HCT116 (cell line): ENCODE data around the gene CDKN1C. TPM values are rescaled to one million over a fixed set of nuclear protein-coding genes. Genes with fewer than 3 reads are reported as not detected.

Experiments used
- ATAC-seq: fragments of 200-7000 bp; cut with Tn5 transposase; 2 replicates; pipeline ENCODE4 v1.9.1; 2020; ENCODE audit warnings: mild to moderate bottlenecking, moderate library complexity
- BruUV-seq: library from RNA; stranded (reverse); fragments of 400-500 nt; replicated peaks from 2 replicates; lab custom pipeline; 2021; lab: Mats Ljungman, UMichigan
- CTCF ChIA-PET: fragments of 300-600 bp; sonication (Branson Sonifier 250); formaldehyde crosslinking; loops from one replicate; lab custom pipeline; 2021; ENCODE audit warnings: antibody characterized with exemption; lab: Charles Lee
- POLR2A ChIA-PET: fragments of 300-600, 350-600 bp; sonication (Branson Sonifier 250); formaldehyde crosslinking; loops from one replicate; lab custom pipeline; 2021; ENCODE audit warnings: antibody characterized with exemption; lab: Charles Lee
- RAD21 ChIA-PET, 2 experiments: fragments of 300-600 bp; sonication (Branson Sonifier 250); formaldehyde crosslinking; loops; one replicate each; lab custom pipeline; 2023; ENCODE audit warnings: low total read pairs in 2 of 2; ENCODE audit not compliant: uncharacterized antibody in 2 of 2, unreplicated experiment in 2 of 2, low non-redundant PET in 1 of 2; lab: Charles Lee
- DNase-seq: peaks from one replicate; pipeline ENCODE4 v3.0.0-alpha.2; 2010; ENCODE audit warnings: low read depth, low spot score
- H2AFZ ChIP-seq: fragments of 200-600 bp; shearing (Covaris generic), sonication (generic); 2 replicates; pipeline ENCODE4 v1.6.1; 2017; ENCODE audit warnings: low read depth, mixed run types, mixed read lengths, antibody characterized with exemption, low read length; ENCODE audit not compliant: poor library complexity, severe bottlenecking
- H3K27ac ChIP-seq: 2 replicates; pipeline ENCODE4 v1.5.1; 2012; ENCODE audit warnings: low read depth, low read length
- H3K27me3 ChIP-seq: fragments of 200-600 bp; sonication (generic); 2 replicates; pipeline ENCODE4 v1.6.1; 2016; ENCODE audit warnings: mixed run types, low read length, mixed read lengths; ENCODE audit not compliant: insufficient read depth
- H3K36me3 ChIP-seq, 2 experiments: fragments of 200-500 bp in 1 of 2; fragments of 200-600 bp in 1 of 2; sonication (Bioruptor generic) in 1 of 2; sonication (generic) in 1 of 2; 2 replicates each; pipeline versions ENCODE4 v1.5.1 to v1.6.1; 2014 to 2016; ENCODE audit warnings: low read length in 2 of 2, inconsistent platforms in 1 of 2, mixed read lengths in 1 of 2, mixed run types in 1 of 2; ENCODE audit not compliant: insufficient read depth in 2 of 2, control insufficient read depth in 1 of 2
- H3K4me1 ChIP-seq, 2 experiments: fragments of 200-600 bp in 1 of 2; sonication (generic) in 1 of 2; 2 replicates each; pipeline versions ENCODE4 v1.5.1 to v1.6.1; 2012 to 2017; ENCODE audit warnings: low read length in 2 of 2, inconsistent platforms in 1 of 2, mild to moderate bottlenecking in 1 of 2, mixed read lengths in 1 of 2, mixed run types in 1 of 2, moderate library complexity in 1 of 2; ENCODE audit not compliant: insufficient read depth in 2 of 2, control insufficient read depth in 1 of 2
- H3K4me2 ChIP-seq: fragments of 200-600 bp; sonication (generic); 2 replicates; pipeline ENCODE4 v1.6.1; 2017; ENCODE audit warnings: mixed run types, low read length, mixed read lengths
- H3K4me3 ChIP-seq, 2 experiments: fragments of 200-600 bp in 1 of 2; sonication (generic) in 1 of 2; replicated peaks in 1 of 2; 2 replicates each; pipeline ENCODE4 v1.5.1; 2011 to 2016; ENCODE audit warnings: low read length in 2 of 2, control low read depth in 1 of 2, low read depth in 1 of 2, mild to moderate bottlenecking in 1 of 2, mixed read lengths in 1 of 2, mixed run types in 1 of 2
- H3K79me2 ChIP-seq: fragments of 200-600 bp; sonication (generic); 2 replicates; pipeline ENCODE4 v1.6.1; 2017; ENCODE audit warnings: mild to moderate bottlenecking, mixed run types, low read length, moderate library complexity, mixed read lengths; ENCODE audit not compliant: insufficient read depth
- H3K9ac ChIP-seq: fragments of 200-600 bp; sonication (generic); 2 replicates; pipeline ENCODE4 v1.6.1; 2016; ENCODE audit warnings: low read length, mixed read lengths
- H3K9me2 ChIP-seq: fragments of 200-600 bp; sonication (generic), shearing (Covaris generic); 2 replicates; pipeline ENCODE4 v1.6.1; 2017; ENCODE audit warnings: mixed run types, mild to moderate bottlenecking, moderate library complexity; ENCODE audit not compliant: insufficient read depth
- H3K9me3 ChIP-seq, 2 experiments: fragments of 200-500 bp in 1 of 2; fragments of 200-600 bp in 1 of 2; sonication (Bioruptor generic) in 1 of 2; sonication (generic) in 1 of 2; 2 replicates each; pipeline ENCODE4 v1.6.1; 2014 to 2017; ENCODE audit warnings: low read length in 2 of 2, mixed read lengths in 2 of 2, inconsistent platforms in 1 of 2, low read depth in 1 of 2, mild to moderate bottlenecking in 1 of 2, mixed run types in 1 of 2, moderate library complexity in 1 of 2; ENCODE audit not compliant: control insufficient read depth in 1 of 2, insufficient read depth in 1 of 2
- H4K20me1 ChIP-seq: fragments of 200-600 bp; sonication (generic), shearing (Covaris generic); 2 replicates; pipeline ENCODE4 v1.6.1; 2017; ENCODE audit warnings: mixed run types, mild to moderate bottlenecking, moderate library complexity; ENCODE audit not compliant: insufficient read depth
- ATF3 ChIP-seq: IDR thresholded peaks from 2 replicates; pipeline ENCODE4 v1.6.1; 2012
- CTCF ChIP-seq, 3 experiments: fragments of 200-600 bp in 1 of 3; sonication (generic) in 1 of 3; IDR thresholded peaks in 2 of 3; conservative IDR thresholded peaks in 1 of 3; 2 replicates each; pipeline ENCODE4 v1.5.1; 2012 to 2017; ENCODE audit warnings: low read depth in 2 of 3, low read length in 2 of 3, antibody characterized with exemption in 1 of 3, borderline replicate concordance in 1 of 3, control low read depth in 1 of 3, mild to moderate bottlenecking in 1 of 3, mixed read lengths in 1 of 3, mixed run types in 1 of 3, moderate library complexity in 1 of 3; ENCODE audit not compliant: insufficient read depth in 1 of 3
- EGR1 ChIP-seq: IDR thresholded peaks from 2 replicates; pipeline ENCODE4 v1.6.1; 2012; ENCODE audit warnings: low read depth
- ELF1 ChIP-seq: IDR thresholded peaks from 2 replicates; pipeline ENCODE4 v1.6.1; 2012; ENCODE audit warnings: low read depth, borderline replicate concordance
- EZH2 ChIP-seq: fragments of 200-600 bp; sonication (generic); IDR thresholded peaks from 2 replicates; pipeline ENCODE4 v1.6.1; 2017; ENCODE audit warnings: antibody characterized with exemption, mixed run types
- FOSL1 ChIP-seq: IDR thresholded peaks from 2 replicates; pipeline ENCODE4 v1.6.1; 2012; ENCODE audit warnings: low read depth
- JUND ChIP-seq: IDR thresholded peaks from 2 replicates; pipeline ENCODE4 v1.6.1; 2012
- MAX ChIP-seq: IDR thresholded peaks from 2 replicates; pipeline ENCODE4 v1.6.1; 2012
- SIN3A ChIP-seq: IDR thresholded peaks from 2 replicates; pipeline ENCODE4 v1.6.1; 2012; ENCODE audit warnings: low read depth
- TCF7L2 ChIP-seq: IDR thresholded peaks from 2 replicates; pipeline ENCODE4 v1.7.0; 2011; ENCODE audit warnings: borderline replicate concordance, inconsistent platforms; ENCODE audit not compliant: insufficient read depth, insufficient read length; ENCODE audit errors: extremely low read depth
- YY1 ChIP-seq: IDR thresholded peaks from 2 replicates; pipeline ENCODE4 v1.6.1; 2011; ENCODE audit warnings: low read length, low read depth, moderate library complexity, mild to moderate bottlenecking; ENCODE audit not compliant: insufficient replicate concordance; ENCODE audit errors: extremely low read depth
- ZFX ChIP-seq: fragments of 450-650 bp; IDR thresholded peaks from 2 replicates; pipeline ENCODE4 v1.6.1; 2017
- intact Hi-C: fragments of 100-400 bp; cut with micrococcal nuclease; formaldehyde crosslinking; loops from 2 replicates; pipeline ENCODE4 v1.10.0; 2022
- total RNA-seq: library from RNA; stranded (reverse); gene quantifications from one replicate; pipeline ENCODE4 v1.2.1, GENCODE V29; 2021; ENCODE audit not compliant: unreplicated experiment
- TF ChIP-seq, protein P1 (sequence below): IDR thresholded peaks from 2 replicates; pipeline ENCODE4 v1.6.1; 2011; ENCODE audit warnings: mild to moderate bottlenecking, low read length, moderate library complexity; ENCODE audit not compliant: insufficient replicate concordance; ENCODE audit errors: extremely low read depth

CDKN1C gene
- total RNA-seq, 1 experiment from 2014 or later = 24.0 TPM

DNA sequence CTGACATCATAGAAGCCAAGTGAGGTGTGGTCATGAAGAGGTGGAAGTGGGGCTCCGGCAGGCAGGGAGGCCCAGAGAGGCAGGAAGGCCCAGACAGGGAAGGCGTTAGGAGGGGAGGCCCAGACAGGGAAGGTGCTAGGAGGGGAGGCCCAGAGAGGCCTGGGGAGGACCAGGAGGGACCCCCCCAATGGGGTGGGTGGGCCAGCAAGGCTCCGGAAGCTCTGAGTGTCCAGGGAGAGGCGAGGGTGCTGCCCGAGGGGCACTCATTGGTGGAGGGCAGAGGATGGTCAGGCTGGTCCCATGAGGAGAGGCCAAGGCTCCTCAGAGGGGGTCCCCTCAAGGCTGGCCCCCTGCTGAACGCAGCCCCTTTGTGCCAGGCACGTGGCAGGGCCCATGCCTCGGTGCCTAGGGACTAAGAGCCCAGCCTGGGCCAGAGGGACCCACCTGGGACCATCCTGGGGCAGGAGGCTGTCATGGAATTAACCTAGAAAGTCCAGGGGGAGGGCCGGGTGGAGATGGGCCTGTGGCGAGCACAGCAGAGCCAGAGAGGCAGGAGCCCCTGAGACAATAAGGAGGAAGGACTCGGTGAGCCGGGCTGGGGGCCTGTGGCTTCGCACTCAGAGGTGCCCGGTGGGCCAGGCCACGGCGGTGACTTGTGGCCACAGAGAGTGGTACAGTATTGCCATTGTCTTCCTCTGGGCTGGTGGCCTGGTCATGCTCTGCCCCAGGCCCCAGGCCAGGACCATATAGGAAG is 31.5 kb upstream of the CDKN1C start (continued):
- no peak for TF ChIP-seq CTCF (IDR thresholded peaks at IDR 0.05 in 2 of 3, conservative IDR thresholded peaks at IDR 0.05 in 1 of 3; ENCODE audit: borderline replicate concordance in 1 of 3, insufficient read depth in 1 of 3, low read depth in 2 of 3, low read length in 2 of 3)
- no peak for TF ChIP-seq ATF3
- no peak for TF ChIP-seq JUND
- TF ChIP-seq, protein P1, sequence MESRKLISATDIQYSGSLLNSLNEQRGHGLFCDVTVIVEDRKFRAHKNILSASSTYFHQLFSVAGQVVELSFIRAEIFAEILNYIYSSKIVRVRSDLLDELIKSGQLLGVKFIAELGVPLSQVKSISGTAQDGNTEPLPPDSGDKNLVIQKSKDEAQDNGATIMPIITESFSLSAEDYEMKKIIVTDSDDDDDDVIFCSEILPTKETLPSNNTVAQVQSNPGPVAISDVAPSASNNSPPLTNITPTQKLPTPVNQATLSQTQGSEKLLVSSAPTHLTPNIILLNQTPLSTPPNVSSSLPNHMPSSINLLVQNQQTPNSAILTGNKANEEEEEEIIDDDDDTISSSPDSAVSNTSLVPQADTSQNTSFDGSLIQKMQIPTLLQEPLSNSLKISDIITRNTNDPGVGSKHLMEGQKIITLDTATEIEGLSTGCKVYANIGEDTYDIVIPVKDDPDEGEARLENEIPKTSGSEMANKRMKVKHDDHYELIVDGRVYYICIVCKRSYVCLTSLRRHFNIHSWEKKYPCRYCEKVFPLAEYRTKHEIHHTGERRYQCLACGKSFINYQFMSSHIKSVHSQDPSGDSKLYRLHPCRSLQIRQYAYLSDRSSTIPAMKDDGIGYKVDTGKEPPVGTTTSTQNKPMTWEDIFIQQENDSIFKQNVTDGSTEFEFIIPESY = no peak
- no peak for TF ChIP-seq YY1

DNA sequence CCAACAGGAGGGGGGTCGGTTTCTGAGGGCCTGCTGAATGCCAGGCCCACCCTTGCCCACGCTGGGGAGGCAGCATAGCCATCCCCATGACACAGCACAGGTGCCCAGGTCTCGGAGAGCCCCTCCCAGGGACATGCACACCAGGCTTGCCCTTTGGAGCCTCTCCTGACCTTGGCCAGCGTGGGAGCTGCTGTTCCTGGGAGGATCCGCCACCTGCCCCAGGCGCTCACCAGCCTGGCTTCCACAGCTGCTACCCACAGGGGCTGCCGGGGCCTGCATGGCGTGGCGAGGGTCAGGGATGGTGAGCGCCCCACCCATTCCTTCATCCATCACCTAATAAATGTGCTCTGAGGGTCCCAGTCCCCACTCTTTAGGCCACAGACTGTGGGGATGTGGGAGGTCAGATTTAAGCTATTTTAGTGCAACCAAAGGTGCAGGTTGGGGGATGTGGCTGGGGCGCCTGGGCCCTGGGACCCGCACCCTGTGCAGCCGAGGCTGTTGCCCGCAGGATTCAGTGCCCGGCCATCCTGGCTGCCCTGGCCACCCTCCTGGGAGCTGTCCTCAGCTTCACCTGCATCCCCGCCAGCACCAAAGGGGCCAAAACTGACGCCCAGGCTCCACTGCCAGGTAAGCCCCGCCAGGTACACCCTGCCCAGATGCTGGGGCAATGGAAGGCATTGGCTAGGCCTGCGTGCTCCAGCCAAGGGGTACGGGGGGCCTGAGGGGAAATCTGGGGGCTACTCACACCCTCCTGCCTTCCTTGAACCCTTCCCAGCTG is 30.7 kb upstream of the CDKN1C start:
- Histone ChIP-seq H3K36me3 (no peaks in the 10 kb centered on the region), H3K9ac (no peak overlapping the region), H3K9me2 (no peaks in the 10 kb centered on the region), H2AFZ (no peak overlapping the region), H3K4me3 (no peak overlapping the region), H3K27me3 (no peaks in the 10 kb centered on the region), H4K20me1 (no peaks in the 10 kb centered on the region), H3K27ac (no peak overlapping the region), H3K4me2 (no peak overlapping the region), H3K79me2 (no peaks in the 10 kb centered on the region), H3K4me1 (peaks cover 37% of the 10 kb centered on the region in 2 experiments), H3K9me3 (no peaks in the 10 kb centered on the region)
- BruUV-seq = no TSS peak
- ATAC-seq (no peak), DNase-seq (no peak)
- RAD21 ChIA-PET = no interaction called here
- intact Hi-C loops = no loop called here
- POLR2A ChIA-PET = interaction anchor here (0.9 to 1.4 kb wide), 2 partner anchors 13 to 26 kb away, joined by 3 to 6 read pairs; partner anchors contain the start of gene PHLDA2
- CTCF ChIA-PET = no interaction called here
- TF ChIP-seq CTCF (IDR thresholded peaks at IDR 0.05 in 2 of 3, conservative IDR thresholded peaks at IDR 0.05 in 1 of 3; ENCODE audit: borderline replicate concordance in 1 of 3, insufficient read depth in 1 of 3, low read depth in 2 of 3, low read length in 2 of 3) = no peak
- TF ChIP-seq EZH2 = no peak
- no peak for TF ChIP-seq EGR1
- TF ChIP-seq SIN3A = no peak
- TF ChIP-seq FOSL1 = no peak
- TF ChIP-seq MAX = no peak
- TF ChIP-seq ATF3 = no peak
- no peak for TF ChIP-seq ELF1
- TF ChIP-seq TCF7L2 = no peak
- no peak for TF ChIP-seq ZFX
- TF ChIP-seq YY1 = no peak
- TF ChIP-seq JUND = no peak
